ENCODE measurements around the gene STEAP1B. TPM values are rescaled to one million over a fixed set of nuclear protein-coding genes. Genes with fewer than 3 reads are reported as not detected.
A peak's percentile ranks its signal among the peaks of the same experiment; 100 is the strongest.
"Not testable (repeated sequence)": the region's sequence is repeated elsewhere in the genome, so short reads cannot be mapped to it uniquely, and the experiment has no call there.

The STEAP1B gene
- not detected in 2 replicates for total RNA-seq (2014; rRNA removed; shearing (Covaris generic))

DNA sequence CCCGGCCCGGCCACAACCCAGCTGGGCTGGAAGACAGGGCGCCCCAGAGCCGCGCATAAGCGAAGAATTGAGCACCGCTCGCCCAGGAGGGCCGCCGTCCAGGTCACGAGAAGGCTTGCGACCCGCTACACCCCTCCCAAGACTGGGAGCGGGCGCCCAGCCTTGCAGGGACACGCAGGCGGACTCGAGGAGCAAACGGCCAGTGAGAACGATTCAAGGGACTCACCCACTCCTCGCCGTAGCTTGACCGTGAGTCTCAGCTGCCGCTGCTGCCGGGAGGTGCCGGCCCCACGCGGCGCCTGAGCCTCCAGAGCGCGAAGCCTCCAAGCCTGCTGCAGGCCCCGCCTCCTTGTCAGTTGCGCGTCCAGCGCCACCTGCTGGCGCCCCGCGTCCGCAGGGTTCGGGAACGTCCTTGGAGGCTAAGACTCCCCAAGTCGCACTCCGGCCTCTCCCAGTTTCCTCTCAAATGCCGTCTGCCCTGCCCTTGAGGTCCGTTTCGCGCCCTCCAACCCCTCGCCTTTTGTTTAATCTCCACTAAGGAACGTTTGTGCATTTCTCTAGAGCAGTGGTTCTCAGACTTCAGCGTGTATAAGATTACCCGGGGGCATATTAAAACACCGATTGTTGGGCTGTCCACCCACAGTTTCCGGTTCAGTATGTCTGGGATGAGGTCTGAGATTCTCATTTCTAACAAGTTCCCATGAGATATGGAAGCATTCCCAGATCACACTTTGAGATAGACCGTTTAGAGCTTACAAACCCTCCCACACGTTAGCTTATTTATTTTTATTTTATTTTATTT lies at the start of gene STEAP1B:
Gene STEAP1B, minus strand, starts transcription at position 301 of the 802 bp plus-strand sequence. CDS start 5,333 bp downstream, outside the sequence.
- not testable (repeated sequence) for DNase-seq (ENCODE audit: low spot score)

- no peak for DNase-seq (ENCODE audit: low spot score)
Measured at GRCh38 chr7:22549051-22549450, 49.1 kb upstream of the STEAP1B start.

DNA sequence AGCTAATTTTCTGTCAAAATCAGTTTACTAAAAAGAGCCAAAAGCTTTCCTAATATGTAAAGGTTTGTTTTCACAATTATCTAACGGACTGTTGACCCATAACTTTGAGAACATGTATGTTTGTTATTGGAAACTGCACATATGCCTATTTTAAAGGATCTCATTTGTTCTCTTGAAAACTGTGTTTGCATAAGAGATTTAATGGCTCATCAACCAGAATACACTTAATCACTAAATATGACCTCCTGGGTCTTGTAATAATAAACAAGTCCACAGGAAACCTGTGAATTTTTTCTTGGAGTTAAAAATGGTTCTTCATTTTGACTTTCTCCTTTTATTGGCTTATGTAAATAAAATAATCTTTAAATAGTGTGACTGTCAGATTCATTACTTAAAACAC lies 48.3 kb upstream of the STEAP1B start:
- DNase-seq (ENCODE audit: low spot score) = no peak

DNA sequence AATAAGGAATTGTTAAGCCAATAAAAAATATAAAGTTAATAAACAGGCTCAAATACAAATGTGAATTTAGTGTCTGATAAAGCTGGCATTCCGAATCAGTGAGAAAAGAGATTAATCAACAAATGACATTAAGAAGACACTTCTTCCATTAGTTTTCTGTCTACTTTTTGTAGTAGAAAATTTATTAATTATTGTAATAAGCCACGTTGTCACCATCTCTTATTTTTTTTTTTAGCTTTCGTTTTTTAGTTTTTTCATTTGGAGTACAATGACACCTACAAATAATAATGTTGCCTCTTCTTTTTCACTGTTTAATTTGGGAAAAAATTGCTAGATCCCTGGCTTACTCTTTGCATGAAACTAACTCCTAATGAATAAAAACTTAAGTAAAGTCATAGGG lies 46.8 kb upstream of the STEAP1B start:
- no peak for DNase-seq (ENCODE audit: low spot score)

DNA sequence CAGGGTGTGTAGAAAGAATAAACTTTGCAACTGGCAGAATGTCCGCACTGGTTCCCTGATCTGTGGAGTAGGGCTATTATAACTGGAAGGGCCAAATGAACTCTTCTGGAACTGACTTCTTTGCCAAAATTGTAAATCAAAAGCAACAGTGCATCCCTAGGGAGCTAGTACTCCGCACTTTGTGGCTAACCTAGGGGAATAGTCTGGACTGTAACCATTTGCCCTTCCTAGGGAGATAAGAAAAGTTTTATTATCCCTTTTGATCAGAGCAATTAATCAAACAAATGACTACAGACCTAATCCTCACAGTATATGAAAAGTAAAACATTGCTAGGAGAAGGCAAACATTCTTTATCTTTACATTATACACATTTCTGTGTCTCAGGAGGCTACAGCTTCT lies 45.5 kb upstream of the STEAP1B start:
- DNase-seq (ENCODE audit: low spot score) = peak; percentile 35

DNA sequence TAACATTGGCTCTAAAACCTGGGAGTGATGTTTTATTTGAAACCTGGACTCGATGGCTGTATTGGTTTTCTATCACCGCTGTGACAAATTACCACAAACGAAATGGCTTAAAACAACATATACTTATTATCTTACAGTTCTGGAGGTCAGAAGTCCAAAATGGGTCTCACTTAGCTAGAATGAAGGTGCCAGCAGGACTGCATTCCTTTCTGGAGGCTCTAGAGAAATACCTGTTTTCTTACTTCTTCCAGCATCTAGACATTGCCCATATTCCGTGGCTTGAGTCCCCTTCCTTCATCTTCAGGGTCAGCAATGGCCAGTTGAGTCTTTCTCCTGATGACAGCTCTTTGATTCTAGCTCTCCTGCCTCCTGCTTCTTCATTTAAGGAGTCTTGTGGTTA lies 44.3 kb upstream of the STEAP1B start:
- DNase-seq (ENCODE audit: low spot score) = no peak

DNA sequence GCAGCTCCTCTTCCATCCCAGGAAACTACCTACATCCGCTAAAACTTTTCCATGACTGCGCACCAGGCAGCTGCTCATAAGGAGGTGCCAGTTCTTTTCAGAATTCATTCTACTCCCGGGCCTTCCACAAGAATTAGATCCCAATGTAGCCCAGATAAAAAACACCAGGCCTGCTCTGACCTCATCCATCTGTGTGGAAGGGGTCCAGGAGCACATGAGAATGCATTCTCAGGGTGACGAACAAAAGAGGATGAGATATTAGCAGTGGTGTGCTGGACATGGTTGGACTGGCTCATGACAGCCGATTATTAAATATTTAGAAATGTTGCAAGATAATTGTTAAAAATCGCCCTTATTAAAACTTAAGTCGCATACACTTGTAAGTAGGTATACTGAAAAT lies 43.2 kb upstream of the STEAP1B start:
- no peak for DNase-seq (ENCODE audit: low spot score)

- no peak for DNase-seq (ENCODE audit: low spot score)
Measured at GRCh38 chr7:22542669-22543068, 42.7 kb upstream of the STEAP1B start.

GRCh38 chr7:22542254-22542653 lies 42.3 kb upstream of the STEAP1B start:
- DNase-seq (ENCODE audit: low spot score) = no peak

DNA sequence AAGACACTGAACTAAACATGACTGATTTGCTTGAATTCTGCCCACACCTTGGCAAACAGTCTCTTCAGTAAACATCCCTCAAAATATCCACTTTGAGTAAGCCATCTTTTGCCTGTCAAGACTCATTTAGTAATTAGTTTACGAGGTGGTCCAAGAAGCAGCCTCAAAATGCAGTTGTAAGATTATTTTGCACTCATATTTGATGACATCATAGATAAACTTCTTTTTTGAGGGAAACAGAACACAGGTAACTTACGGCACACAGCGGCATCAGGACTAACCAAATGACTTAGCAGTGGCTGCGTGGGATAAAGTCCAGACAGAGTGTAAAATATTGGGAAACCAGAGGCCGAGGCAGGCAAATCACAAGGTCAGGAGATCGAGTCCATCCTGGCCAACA lies 41.8 kb upstream of the STEAP1B start:
- no peak for DNase-seq (ENCODE audit: low spot score)

- DNase-seq (ENCODE audit: low spot score) = not testable (repeated sequence)
Measured at GRCh38 chr7:22528537-22528936, 28.5 kb upstream of the STEAP1B start.

- DNase-seq (ENCODE audit: low spot score) = not testable (repeated sequence)
Measured at GRCh38 chr7:22524353-22524947, 24.5 kb upstream of the STEAP1B start.

DNA sequence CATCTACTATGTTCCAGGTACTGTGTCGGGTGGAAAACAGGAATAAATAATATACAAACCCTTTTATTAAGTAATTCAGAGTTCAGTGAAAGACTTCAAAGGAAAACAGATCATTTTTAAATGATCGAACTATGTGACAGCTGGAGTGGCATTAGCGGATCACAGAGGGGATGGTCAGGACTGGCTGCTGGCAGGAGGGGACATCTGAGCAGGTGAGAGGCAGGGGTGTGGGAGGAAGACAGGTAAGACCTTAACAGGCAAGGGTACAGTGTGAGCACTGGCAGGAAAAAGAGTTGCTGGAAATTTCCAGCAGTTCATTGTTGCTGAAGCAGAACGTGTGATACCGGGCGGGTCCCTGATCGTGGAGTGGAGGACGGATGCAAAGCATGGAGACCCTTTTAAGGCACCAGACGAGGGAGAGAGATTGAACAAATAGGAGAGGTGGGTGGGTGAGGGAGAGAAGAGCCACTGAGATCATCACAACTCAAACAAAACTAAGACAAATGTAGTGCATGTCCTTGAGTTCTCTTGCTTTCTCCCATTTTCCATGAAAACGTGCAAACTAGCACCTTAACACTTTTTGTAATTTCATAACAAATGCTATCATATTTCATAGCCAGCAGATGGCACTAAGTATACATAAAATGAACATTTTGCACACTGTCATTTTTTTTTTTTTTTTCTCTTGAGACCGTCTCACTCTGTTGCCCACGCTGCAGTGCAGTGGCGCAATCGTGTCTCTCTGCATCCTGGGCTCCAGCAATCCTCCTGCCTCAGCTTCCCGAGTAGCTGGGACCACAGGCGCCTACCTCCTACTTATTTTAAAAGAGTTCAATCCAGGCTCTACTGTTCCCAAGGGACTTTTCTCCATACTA lies 23.7 kb upstream of the STEAP1B start:
- DNase-seq (ENCODE audit: low spot score) = peak; percentile 29

GRCh38 chr7:22519560-22519959 lies 19.6 kb upstream of the STEAP1B start:
- DNase-seq (ENCODE audit: low spot score) = not testable (repeated sequence)

- DNase-seq (ENCODE audit: low spot score) = not testable (repeated sequence)
Measured at GRCh38 chr7:22516950-22517349, 17.0 kb upstream of the STEAP1B start.

- DNase-seq (ENCODE audit: low spot score) = not testable (repeated sequence)
Measured at GRCh38 chr7:22514963-22515362, 15.0 kb upstream of the STEAP1B start.

- DNase-seq (ENCODE audit: low spot score) = not testable (repeated sequence)
Measured at GRCh38 chr7:22507320-22507719, 7.3 kb upstream of the STEAP1B start.

DNA sequence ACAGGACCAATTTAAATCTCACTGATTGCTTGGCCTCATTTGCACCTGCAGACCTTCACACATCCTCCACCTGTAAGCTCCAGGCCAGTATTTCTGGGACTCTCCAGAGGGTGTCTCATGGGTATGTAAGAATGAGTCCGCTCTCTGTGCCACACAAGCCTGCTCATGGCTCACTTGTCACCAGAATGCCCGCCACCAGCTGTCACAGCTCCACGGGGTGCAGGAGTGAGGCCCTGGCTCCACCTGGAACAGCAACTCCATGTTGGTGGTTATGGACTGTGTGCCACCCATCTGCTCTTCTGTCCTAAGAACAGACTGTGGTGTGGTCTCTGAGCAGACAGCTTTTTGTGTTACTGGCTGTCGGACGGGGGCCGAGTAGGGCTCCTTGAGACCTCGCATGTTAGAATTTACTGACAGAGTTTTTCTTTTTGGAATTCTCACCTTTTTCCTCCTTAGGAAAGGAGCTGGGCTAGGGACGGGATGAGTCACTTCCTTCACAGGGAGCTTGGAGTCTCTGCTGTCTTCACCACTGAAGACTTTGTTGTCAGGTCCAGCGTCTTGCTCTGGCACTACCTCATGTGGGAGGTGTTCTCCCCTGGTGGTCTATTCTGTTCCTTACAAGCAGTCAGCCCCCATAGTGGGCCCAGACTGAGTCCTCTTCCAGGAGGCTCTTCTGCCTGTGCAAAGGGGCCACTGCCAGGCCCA lies 6.5 kb upstream of the STEAP1B start:
- DNase-seq (ENCODE audit: low spot score) = not testable (repeated sequence)

DNA sequence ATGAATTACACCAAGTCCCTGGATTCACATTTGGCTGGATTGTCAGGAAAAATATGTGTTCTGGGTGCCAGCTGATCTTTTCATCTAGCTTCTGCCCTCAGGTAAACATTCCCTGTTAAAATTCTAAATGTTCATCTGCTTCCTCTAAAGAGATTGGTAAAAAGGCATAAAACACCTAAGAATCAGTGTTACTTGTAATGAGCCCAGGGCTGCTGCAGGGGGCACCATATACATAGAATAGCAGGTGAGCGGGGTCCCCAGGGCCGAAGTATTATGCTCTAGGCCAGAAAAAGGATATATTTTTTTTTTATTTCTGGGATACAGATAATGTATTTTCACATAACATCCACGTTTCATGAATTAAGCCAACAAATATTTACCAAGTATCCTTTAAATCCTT lies 4.5 kb upstream of the STEAP1B start:
- not testable (repeated sequence) for DNase-seq (ENCODE audit: low spot score)

- not testable (repeated sequence) for DNase-seq (ENCODE audit: low spot score)
Measured at GRCh38 chr7:22502104-22502503, 2.1 kb upstream of the STEAP1B start.

- DNase-seq (ENCODE audit: low spot score) = peak; percentile 62
Measured at GRCh38 chr7:22501336-22501735, 1.3 kb upstream of the STEAP1B start.

GRCh38 chr7:22499044-22499443 lies 944 bp downstream of the STEAP1B start:
- DNase-seq (ENCODE audit: low spot score) = no peak

Measured in A172 (cell line).